DMS79 treated with DMSO at 0.1 percent for 48 hours (cell line): ENCODE results near the gene TMC1.
"Not testable (repeated sequence)": the region's sequence is repeated elsewhere in the genome, so short reads cannot be mapped to it uniquely, and the experiment has no call there.

Source experiments
- DNase-seq: peaks from one replicate; lab custom pipeline; 2025; lab: John Stamatoyannopoulos, UW

Gene TMC1

DNA sequence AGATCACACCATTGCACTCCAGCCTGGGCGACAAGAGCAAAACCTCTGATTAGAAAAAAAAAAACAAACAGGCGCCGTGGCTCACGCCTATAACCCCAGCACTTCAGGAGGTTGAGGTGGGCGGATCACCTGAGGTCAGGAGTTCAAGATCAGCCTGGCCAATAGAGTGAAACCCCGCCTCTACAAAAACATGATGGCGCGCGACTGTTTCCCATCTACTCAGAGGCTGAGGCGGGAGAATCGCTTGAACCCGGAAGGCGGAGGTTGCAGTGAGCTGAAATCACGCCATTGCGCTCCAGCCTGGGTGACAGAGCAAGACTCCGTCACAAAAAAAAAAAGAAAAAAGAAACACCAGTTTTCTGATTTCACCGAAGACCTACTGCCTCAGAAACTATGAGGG is at the start of gene TMC1:
Gene TMC1 (plus strand): TSS at position 193 of the 400 bp plus-strand sequence. CDS start 127,041 bp downstream, outside the sequence.
- not testable (repeated sequence) for DNase-seq

DNA sequence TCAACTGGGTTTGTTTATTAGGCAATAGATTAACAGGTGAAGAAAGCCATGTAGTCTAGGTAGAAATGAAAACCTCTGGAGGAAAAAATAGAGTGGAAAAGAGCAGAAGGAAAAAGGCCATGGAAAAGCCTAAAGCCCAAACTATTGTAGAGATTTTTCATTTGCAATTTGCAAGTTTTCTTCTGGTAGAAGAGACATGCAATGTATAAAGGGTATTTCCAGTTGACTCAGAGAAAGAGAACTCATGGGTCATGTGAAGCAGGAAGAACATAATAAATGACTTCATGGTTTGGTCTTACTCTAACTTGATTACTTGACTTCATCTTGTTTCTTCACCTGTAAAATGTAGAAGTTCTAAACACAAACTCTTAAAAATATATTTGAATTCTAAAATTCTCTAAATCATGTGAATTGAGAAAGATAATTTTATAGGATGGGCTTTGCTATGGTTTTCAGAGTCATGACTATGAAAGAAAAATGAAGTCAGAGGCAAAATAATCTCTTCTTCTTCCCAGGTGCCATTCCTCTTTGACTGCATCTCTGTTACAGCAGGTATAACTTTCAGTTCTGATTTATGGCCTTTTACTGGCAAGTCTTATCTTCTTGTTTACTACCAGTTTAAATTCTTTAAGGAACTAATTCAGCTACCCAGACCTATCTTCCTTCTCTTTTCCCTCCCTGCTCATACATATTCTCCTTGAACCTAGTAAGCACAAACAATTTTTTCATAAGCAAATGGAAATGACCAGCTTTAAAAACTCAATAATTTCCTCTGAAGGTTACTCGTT is 47.7 kb upstream of the TMC1 start:
- no peak for DNase-seq

DNA sequence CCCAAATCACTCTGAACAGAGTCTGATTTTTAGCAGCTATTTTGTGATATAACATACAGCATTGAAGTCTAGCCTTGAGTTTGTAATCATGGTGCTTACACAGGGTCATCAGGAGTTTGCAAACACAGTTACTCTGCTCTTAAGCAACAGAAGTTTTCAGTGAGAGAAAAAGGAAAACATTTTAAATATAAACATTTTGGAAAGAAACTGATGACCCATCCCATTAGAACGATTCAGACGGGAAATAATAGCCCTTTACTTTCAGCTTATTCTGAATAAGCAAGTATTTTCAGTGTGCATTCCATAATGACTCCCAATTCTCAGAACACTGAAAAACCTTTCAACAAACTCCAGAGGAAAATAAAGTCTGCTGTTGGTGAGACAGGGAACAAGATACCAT is 46.7 kb upstream of the TMC1 start:
- no peak for DNase-seq

DNA sequence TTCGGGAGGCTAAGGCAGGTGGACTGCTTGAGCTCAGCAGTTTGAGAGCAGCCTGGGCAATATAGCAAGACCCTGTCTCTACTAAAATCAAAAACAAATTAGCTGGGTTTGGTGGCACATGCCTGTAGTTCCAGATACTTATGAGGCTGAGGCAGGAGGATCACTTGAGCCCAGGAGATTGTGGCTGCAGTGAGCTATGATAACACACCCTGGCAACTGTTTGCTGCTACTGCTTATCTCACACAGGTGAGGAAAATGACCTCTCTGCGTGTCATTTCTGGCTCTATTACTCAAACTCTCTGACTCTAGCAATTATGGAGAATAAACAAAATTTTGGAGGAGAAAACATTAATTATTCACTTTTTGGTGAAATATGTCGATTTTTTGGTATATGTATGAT is 45.3 kb upstream of the TMC1 start:
- no peak for DNase-seq

DNA sequence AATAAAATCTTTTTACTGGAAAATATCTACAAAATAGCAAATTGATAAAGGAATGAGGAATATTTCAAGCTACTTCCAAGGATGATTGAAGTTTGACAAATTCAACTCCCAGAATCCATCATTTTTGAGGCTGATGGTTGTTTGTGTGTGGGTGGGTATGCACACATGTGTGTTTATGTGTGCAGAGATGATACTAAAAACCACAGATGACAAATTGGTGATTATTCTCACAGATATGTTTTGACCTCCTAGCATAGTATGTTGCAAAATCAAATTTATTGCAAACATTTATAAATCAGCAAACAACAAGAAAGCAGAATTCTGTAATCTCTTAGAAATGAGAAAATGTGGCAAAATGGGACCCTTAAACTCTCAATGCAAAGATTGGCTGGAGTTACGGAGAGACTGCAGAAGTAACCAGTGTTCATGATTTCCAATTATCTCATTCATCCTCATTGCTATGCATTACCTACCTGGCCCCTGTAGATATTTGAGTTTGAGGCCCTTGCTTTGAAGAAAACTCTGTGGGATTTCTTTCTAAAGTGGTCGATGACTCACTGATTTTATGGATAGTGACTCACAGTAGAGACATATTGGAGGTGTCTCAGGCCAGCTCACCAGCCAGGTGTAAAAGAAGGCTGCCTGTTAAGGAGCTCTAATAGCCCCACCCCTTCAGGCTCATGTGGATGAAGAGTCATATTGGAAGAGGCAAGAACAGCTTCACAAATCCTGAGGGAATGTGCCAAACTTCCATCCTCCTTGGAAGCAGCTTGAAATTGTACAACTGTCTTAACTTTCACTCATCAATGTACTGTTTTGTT is 44.6 kb upstream of the TMC1 start:
- no peak for DNase-seq

DNA sequence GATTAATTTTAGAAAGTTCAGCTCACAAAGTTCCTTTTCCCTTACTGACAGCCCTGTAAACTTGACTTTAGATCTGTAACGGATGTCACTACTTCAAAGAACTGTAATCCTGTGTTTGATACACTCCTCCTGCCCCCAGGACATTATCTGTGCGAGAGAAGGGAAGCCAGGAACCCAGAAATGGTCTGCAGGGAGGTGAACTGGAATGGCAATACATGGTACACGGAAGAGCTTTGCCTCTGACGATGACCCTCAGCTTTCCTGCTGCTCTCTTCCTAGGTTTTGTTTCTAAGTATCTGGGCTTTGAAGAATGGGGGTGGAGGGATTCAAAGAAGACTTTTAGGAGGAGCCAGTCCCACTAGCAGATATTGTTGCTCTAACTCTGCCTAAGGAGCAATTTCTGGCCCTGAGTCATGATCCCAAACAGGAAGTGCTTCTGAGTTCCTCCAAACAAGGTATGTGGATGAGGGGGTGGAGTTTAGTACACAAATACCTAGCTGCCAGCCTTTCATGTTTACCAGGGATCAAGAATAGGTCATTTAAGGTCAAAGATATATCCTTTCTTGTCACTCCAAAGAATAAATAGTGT is 43.4 kb upstream of the TMC1 start:
- DNase-seq, result no peak

DNA sequence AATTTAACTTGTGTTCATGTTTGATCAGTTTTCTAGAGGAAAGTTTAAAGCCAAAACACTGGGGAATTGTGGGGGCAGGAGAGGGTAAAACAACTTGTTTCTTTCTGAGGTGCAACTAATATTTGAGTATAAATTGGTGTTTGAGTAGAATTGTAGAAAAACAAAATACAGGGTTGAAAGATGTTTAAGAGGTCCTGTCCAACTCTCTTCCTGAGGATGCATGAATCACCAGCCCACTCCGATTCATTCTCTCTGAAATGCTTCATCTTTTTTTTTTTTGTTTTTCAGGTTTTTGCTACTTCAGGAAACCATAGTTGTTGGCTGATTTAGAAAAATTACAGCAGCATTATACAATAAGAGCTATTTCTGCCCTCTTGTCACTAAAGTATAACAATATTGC is 42.4 kb upstream of the TMC1 start:
- no peak for DNase-seq

DNA sequence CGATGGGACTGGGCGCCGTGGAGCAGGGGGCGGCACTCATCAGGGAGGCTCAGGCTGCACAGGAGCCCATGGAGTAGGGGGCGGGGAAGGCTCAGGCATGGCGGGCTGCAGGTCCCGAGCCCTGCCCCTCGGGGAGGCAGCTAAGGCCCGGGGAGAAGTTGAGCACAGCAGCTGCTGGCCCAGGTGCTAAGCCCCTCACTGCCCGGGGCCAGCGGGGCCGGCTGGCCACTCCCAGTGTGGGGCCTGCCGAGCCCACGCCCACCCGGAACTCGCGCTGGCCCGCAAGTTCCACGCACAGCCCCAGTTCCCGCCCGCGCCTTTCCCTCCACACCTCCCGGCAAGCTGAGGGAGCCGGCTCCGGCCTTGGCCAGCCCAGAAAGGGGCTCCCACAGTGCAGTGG is 41.1 kb upstream of the TMC1 start:
- DNase-seq, result not testable (repeated sequence)

DNA sequence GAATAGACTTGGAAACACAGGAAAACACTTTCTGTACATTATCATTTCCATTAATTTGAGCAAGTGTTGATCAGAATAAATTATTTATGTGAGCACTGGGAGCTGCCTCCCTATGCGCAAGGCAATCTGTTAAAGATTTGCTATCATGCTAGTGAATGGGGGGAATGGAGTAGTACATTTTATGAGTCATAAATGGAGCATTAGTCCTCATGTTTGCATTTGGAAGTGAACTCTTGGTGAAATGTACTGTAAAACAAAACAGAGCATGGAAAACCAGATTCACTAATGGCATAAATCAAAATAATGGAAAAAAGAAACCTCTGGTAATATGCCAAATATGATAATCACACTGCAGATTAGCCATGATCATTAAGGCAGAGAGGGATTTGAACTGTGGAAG is 40.5 kb upstream of the TMC1 start:
- no peak for DNase-seq

DNA sequence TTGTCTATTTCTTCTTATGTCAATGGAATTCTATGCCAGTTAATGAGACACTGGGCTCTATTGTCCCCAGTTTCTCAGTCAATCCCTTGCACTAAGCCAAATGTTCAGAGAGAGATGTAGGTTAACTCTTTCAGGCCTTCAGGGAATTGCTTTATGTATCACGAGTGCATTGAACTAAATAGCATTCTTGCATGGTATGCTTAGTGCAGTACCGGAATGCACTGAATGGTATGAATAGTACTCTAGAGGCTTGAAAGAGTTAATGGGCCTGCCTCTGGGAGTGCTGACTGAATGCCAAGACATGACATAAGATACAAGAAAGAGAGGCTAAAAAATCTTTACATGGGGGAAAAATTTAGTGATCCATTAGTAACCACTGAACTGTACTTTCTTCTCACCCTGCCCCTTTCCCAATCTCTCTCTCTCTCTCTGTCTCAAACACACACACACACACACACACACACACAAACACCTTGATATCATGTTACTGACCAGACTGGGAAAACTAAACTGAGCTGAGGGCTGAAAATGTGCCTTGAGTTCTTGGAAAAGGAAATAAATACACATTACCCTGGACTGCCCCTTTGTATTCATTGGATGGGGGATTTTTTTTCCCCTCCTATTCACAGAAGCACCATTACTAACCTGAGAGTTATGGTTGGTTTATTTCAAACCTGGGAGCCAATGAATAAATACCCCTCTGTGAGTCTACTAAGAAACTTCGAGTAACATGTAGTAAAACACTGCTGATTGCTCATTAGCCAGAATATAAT is 35.4 kb upstream of the TMC1 start:
- no peak for DNase-seq

DNA sequence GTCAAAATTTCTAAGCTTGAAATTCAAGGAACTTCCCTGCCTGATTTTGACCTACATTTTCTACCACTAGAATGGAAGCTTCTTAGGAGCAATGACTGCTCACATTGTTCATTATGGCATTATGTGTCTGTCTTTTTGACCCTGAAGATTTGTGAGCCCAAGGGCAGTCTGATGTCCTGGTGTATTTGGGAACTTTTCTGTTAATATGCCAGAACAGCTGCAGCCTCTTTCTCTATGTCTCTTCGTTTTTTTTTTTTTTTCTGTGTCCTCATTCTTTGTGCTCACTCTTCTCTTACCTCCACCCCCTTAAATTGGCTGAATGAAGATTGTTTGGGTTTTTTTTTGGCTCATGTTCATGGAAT is 34.8 kb upstream of the TMC1 start:
- no peak for DNase-seq

DNA sequence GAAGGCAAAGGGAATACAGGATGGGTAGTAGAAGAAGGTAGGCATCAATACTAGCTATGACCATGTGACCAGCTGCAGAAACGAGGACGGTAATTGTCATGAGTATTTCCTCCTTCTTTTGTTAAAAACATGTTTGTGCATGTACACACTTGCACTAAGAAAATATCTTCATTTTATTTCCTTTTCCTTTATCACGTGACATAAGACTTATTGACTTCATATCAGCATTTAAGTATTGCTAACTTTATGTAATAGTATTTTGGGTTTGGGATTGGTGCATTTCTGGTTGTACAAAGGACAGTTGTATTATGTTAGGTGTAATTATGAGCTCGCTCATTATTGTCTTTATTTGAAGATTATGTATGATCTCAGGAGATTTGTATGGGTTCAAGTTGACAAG is 33.7 kb upstream of the TMC1 start:
- not testable (repeated sequence) for DNase-seq

DNA sequence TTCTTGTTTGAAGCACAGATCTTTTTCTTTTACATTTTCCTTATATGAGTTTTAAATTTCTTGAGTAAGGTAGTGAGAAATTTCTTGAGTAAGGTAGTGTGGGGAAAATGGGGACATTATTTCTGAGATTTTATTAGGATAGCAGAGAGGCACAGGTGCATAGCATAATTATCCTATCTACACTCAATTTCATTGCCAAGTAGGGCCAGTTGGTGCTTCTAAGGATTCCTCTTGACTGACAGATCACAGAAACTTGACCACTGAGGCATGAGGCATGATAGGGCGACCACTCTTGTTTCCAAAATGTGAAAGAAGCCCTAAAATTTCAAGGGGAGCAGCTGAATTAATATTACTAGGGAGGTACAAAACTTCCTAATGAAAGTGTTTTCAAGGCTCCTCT is 31.4 kb upstream of the TMC1 start:
- no peak for DNase-seq

DNA sequence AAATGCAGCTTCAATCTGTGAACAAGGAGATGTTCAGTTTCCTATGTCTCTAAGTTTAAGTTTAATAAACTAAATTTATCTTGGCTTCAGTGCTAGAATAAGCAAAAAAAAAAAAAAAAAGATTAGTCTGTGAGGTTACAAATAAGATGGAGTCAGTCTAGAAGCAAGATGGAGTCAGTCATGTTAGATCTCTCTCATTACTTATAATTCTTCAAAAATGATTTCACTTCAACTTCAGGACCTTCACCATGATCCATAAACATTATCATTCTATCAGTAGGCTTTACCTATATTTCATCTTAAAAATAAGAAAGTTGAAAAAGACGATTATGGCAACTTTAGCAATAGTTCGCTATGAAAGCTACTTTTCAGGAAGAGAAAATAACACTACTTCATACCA is 30.2 kb upstream of the TMC1 start:
- no peak for DNase-seq

DNA sequence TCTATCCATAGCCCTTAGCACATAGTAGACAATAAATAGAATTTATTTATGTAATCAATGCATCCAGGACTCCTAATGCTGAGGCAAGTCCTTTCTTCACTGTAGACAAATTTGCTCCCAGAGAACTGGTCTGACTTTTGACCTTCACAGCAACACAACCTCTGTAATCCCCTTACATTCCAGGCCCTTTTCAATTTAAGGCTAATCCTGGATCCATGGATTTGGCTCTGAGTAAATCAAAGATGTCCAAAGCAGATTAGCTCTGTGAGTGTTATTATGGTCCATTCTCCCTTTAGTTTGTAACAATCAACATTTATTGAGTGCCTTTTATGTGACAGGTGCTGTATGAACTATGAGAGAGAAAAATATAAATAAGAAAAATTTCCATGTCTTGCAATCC is 27.4 kb upstream of the TMC1 start:
- no peak for DNase-seq

DNA sequence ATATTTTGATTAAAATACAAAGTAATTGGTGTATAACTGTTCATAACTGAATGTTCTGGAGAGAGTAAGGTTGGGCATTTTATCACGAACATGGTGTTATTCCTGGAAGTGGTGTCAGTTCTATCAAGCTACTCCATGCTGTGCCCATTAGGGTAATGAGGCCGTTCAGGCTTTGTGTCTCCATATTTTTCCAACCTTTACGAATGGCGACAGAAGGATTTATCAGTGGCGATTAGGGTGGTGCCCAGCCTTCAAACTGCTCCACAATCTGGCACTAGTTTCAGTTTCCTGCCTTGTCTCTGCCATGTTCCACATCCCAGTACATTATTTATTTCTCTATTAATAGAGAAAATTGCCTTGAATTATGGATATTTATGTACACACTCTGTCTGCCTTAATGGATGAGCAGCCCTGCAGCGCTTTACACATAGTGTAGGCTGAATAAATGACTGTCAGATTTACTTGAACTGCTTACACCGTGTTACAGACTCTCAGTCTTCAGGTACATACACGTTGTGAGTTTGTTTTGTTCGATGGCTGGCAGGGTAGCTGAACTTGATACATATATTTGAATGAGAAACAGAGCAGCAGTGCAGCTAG is 23.9 kb upstream of the TMC1 start:
- no peak for DNase-seq

DNA sequence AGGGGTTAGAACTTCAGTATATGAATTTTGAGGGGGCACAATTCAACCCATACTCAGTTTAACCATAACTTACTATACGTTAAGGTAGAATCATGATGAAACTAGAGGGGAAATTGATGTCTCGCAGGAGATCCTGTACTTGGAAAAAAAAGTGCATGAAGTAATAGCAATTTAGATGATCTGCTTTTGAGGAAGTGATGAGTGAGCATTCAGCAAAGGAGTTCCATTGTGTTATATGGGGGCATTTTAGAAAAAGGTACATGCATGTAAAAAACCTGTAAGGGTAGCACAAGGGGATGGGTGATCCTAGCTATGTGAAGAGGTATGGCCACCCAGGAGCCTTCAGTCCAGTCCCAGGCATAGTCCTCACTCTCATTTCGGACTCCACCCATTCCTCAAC is 14.8 kb upstream of the TMC1 start:
- DNase-seq, result no peak

DNA sequence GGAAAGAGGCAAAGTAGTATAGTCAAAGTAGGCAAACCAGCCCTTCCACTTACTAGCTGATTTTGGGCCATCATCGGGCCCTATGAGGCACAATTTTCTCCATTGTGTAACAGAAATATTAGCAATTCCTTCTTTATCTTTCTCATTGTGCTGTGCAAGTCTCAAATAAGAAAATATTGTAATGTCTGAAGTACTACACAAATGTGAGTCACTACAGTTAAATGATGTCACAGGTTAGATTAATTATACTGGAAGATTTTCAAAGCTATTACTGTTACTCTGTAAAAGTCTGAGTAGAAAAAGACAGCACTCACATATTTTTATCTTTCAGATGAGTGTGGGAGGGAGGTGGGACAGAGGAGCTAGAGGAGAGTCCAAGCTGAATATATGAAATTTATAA is 12.4 kb upstream of the TMC1 start:
- no peak for DNase-seq

DNA sequence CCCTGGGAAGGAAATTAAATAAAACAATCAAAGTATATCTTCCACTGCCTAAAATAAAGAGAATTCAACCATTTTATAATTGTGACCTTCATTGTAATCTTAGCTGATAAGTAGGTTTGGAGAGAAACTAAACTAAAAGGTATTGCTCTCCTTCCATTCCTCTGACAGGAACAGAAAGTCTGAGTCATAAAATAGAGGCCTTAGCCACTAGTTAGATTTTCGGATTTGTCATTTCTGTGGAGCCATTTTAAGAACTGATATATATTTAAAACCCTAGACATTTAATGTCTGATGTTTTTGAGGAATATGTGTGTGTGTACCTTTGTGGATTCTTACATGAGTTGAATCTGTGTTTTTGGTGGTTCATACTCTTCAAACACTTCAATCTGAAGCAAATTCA is 11.8 kb upstream of the TMC1 start:
- DNase-seq, result no peak

DNA sequence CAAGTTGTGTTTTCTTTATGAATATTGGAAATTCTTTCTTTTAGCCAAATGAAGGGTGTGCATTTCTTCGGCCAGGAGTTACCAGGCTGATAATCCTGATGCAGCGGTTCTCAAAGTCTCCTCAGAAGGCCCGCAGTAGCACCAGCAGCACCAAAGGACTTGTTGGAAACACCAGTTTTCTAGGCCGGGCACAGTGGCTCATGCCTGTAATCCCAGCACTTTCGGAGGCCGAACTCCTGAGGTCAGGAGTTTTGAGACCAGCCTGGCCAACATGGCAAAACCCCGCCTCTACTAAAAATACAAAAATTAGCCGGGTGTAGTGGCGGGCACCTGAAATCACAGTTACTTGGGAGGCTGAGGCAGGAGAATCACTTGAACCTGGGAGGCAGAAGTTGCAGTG is 397 bp upstream of the TMC1 start:
- DNase-seq, result not testable (repeated sequence)

DNA sequence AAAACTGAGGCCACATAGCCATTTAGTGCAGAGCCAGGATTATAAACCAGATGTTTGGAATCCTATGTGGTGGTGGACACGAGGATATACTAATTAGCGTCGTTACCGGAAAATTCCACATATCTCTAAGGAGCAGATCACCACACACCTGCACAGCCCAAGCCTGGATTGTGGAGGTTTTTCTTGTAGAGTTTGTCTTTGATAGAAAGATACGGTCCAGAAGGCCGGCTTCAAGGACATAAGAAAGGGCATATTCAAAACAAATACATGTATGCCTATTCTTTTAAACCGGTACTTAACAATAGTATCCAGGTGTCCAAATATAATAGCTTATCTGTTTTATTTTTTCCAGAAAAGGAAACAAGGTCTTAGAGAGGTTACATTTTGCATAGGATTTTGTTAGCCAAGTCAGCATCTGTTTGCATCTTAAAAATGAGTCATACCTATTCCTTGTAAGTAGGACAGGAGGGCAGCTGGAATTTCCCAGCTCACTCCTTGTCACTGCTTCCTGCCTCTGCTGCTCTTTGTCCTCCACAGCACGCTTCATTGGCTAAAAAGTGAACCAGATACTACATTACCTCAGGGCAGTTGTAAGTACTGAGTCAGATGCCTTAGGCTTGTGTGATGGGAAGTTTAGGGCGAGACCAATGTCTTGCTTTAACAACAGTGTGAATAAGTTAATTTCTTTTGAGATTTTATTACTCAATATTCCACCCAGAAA is 3.6 kb downstream of the TMC1 start:
- no peak for DNase-seq
